ENCODE data around the gene PPM1L. TPM values are rescaled to one million over a fixed set of nuclear protein-coding genes. Genes with fewer than 3 reads are reported as not detected.

The PPM1L gene
- total RNA-seq, 1 experiment from 2014 or later = 7.3 TPM

- Mint-ChIP-seq H3K27ac (no peak overlapping the region; a peak in 1 of 7 replicates), H3K36me3 (ENCODE audit: insufficient read depth in 1 of 3, low read depth in 3 of 3) (peaks cover 0 to 2% (median 0%) of the 10 kb centered on the region in 3 experiments; a peak in 1 of 7 replicates), H3K4me1 (peaks cover 11 to 15% of the 10 kb centered on the region in 2 experiments), H3K4me3 (no peak overlapping the region), H3K27me3 (ENCODE audit: low read depth) (no peaks in the 10 kb centered on the region), H3K9me3 (no peaks in the 10 kb centered on the region)
- H4K5ac ChIP-seq (ENCODE audit: insufficient read length, low read depth, low read length) = no peak overlapping the region
- no peak overlapping the region for H2BK15ac ChIP-seq (ENCODE audit: low read depth, low read length)
- no peak overlapping the region for H2AFZ ChIP-seq (ENCODE audit: low read length)
- no peak overlapping the region for H2BK120ac ChIP-seq (ENCODE audit: low read depth, low read length, poor library complexity, severe bottlenecking)
- H3K23ac ChIP-seq (ENCODE audit: insufficient read length, low read depth, low read length) = no peak overlapping the region
- no peak overlapping the region for H3K14ac ChIP-seq (ENCODE audit: insufficient read depth, low read length)
- no peaks in the 10 kb centered on the region for H4K20me1 ChIP-seq (ENCODE audit: control insufficient read depth, insufficient read depth, insufficient read length)
- H3K23me2 ChIP-seq (ENCODE audit: insufficient read length, low read depth, low read length, poor library complexity, severe bottlenecking) = no peaks in the 10 kb centered on the region
- no peak for DNase-seq
- H3K27me3 ChIP-seq (ENCODE audit: insufficient read depth, low read length) = no peaks in the 10 kb centered on the region
- no peaks in the 10 kb centered on the region for H3K79me1 ChIP-seq (ENCODE audit: insufficient read depth, low read depth, low read length, poor library complexity, severe bottlenecking)
- no peak overlapping the region for H4K8ac ChIP-seq (replicated peaks; ENCODE audit: insufficient read length, low read depth, low read length)
- no peak overlapping the region for H3K9ac ChIP-seq (ENCODE audit: extremely low read depth, insufficient read length, low read length)
- H4K91ac ChIP-seq (ENCODE audit: insufficient read length, low read depth, low read length) = no peak overlapping the region
- no peak overlapping the region for H2AK5ac ChIP-seq (ENCODE audit: insufficient read length, low read length)
- no peaks in the 10 kb centered on the region for H3K79me2 ChIP-seq (ENCODE audit: insufficient read depth, low read length)
- no peaks in the 10 kb centered on the region for H3K4me1 ChIP-seq (ENCODE audit: insufficient read depth, low read length)
- no peak overlapping the region for H2BK12ac ChIP-seq (ENCODE audit: insufficient read length, low read depth, low read length)
- WGBS (ENCODE audit: extremely low coverage, insufficient read length, low lambda C conversion rate) = no CpG with 5 or more reads among the region's 3 CpGs
- H3K9me3 ChIP-seq (ENCODE audit: control insufficient read depth, low read depth, low read length) = no peaks in the 10 kb centered on the region
- H3K4ac ChIP-seq (ENCODE audit: low read depth, low read length) = no peak overlapping the region
- H3K18ac ChIP-seq (ENCODE audit: insufficient read length, low read depth, low read length) = no peak overlapping the region
- H3K56ac ChIP-seq (ENCODE audit: insufficient read length, low read depth, low read length) = no peak overlapping the region
- H2BK20ac ChIP-seq (ENCODE audit: low read depth, low read length, poor library complexity, severe bottlenecking) = no peak overlapping the region
- TF ChIP-seq CTCF (conservative IDR thresholded peaks at IDR 0.05) = no peak
- H3K27ac ChIP-seq (ENCODE audit: insufficient read length, low read depth, low read length) = no peak overlapping the region
- H3T11ph ChIP-seq (ENCODE audit: low read length) = no peak overlapping the region
- no peak overlapping the region for H2BK5ac ChIP-seq (ENCODE audit: insufficient read length, low read length)
- no peak overlapping the region for H3K4me2 ChIP-seq (ENCODE audit: insufficient read depth, insufficient read length, low read length)
Measured at GRCh38 chr3:161066930-161067329, 310.9 kb downstream of the PPM1L start.
